ENCODE results near the gene ENPP1. TPM values are rescaled to one million over a fixed set of nuclear protein-coding genes. Genes with fewer than 3 reads are reported as not detected.

ENPP1 gene
- total RNA-seq, 2 experiments from 2014 or later, result 0.08 TPM

DNA sequence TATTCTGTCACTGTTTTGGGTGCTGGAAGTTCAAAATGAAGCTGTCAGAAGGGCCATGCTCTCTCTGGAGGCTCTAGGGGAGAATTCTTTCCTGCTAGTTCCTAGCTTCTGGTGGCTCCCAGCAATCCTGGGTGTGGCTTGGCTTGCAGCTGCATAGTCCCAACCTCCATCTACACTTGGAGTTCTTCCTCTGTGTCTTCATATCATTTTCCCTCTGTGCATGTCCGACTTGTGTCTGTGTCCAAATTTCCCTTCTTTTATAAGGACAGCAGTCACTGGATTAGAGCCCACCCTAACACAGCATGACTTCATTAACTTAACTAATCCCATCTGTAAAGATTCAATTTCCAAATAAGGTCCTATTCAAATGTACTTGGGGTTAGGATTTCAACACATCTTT is 23.3 kb upstream of the ENPP1 start:
- Mint-ChIP-seq H3K9me3 (no peaks in the 10 kb centered on the region), H3K27ac (no peak overlapping the region), H3K4me1 (ENCODE audit: low read depth) (no peaks in the 10 kb centered on the region)

GRCh38 chr6:131787079-131787478 is 20.7 kb upstream of the ENPP1 start:
- H3K9me3 Mint-ChIP-seq, result no peaks in the 10 kb centered on the region
- Histone ChIP-seq H3K4me3 (ENCODE audit: low read length) (no peak overlapping the region), H3K4me1 (ENCODE audit: insufficient read depth, low read length) (no peaks in the 10 kb centered on the region), H3K27me3 (ENCODE audit: control insufficient read depth in 1 of 2, insufficient read depth in 2 of 2, low read length in 2 of 2) (no peaks in the 10 kb centered on the region), H3K9me3 (ENCODE audit: control insufficient read depth in 1 of 2, insufficient read depth in 1 of 2, low read length in 2 of 2) (no peaks in the 10 kb centered on the region), H3K27ac (ENCODE audit: low read depth in 1 of 2, low read length in 2 of 2) (no peak overlapping the region), H3K36me3 (ENCODE audit: insufficient read depth, low read length) (no peaks in the 10 kb centered on the region)
- POLR2A ChIA-PET, result no interaction called here
- intact Hi-C loops (cut with DNase I, micrococcal nuclease), result no loop called here
- H3K4me1 Mint-ChIP-seq (ENCODE audit: low read depth), result no peaks in the 10 kb centered on the region
- H3K27ac Mint-ChIP-seq, result no peak overlapping the region
- H3K4me3 Mint-ChIP-seq, result no peak overlapping the region
- CTCF ChIA-PET, result no interaction called here
- no peak for TF ChIP-seq CTCF (IDR thresholded peaks at IDR 0.05)
- peaks cover 17% of the 10 kb centered on the region for H3K27me3 Mint-ChIP-seq
- DNase-seq (no peak), ATAC-seq (ENCODE audit: poor library complexity) (no peak)
- H3K36me3 Mint-ChIP-seq (ENCODE audit: low read depth), result no peaks in the 10 kb centered on the region

More for the DNA sequence above, 23.3 kb upstream of the ENPP1 start:
- POLR2A ChIA-PET, result interaction anchor here (0.6 kb wide), 1 partner anchor 10 kb away, joined by 3 read pairs; no protein-coding TSS in a partner anchor
- Histone ChIP-seq H3K27me3 (ENCODE audit: control insufficient read depth in 1 of 2, insufficient read depth in 2 of 2, low read length in 2 of 2) (no peaks in the 10 kb centered on the region), H3K27ac (ENCODE audit: low read depth in 1 of 2, low read length in 2 of 2) (no peak overlapping the region), H3K4me1 (ENCODE audit: insufficient read depth, low read length) (no peaks in the 10 kb centered on the region), H3K9me3 (ENCODE audit: control insufficient read depth in 1 of 2, insufficient read depth in 1 of 2, low read length in 2 of 2) (no peaks in the 10 kb centered on the region), H3K4me3 (ENCODE audit: low read length) (no peak overlapping the region), H3K36me3 (ENCODE audit: insufficient read depth, low read length) (no peaks in the 10 kb centered on the region)
- no peak for ATAC-seq (ENCODE audit: poor library complexity)
- Mint-ChIP-seq H3K36me3 (ENCODE audit: low read depth) (no peaks in the 10 kb centered on the region), H3K27me3 (peaks cover 17% of the 10 kb centered on the region), H3K4me3 (no peak overlapping the region)
- intact Hi-C loops (cut with DNase I, micrococcal nuclease), result no loop called here
- no peak for DNase-seq
- CTCF ChIA-PET, result no interaction called here
- TF ChIP-seq CTCF (IDR thresholded peaks at IDR 0.05), result no peak

GRCh38 chr6:131787766-131788712 is 19.8 kb upstream of the ENPP1 start:
- H3K4me3 Mint-ChIP-seq, result no peak overlapping the region
- intact Hi-C loops (cut with DNase I, micrococcal nuclease), result no loop called here
- no peaks in the 10 kb centered on the region for H3K9me3 Mint-ChIP-seq
- H3K36me3 Mint-ChIP-seq (ENCODE audit: low read depth), result no peaks in the 10 kb centered on the region
- CTCF ChIA-PET, result no interaction called here
- H3K27ac Mint-ChIP-seq, result no peak overlapping the region
- no peaks in the 10 kb centered on the region for H3K9me3 ChIP-seq (ENCODE audit: control insufficient read depth in 1 of 2, insufficient read depth in 1 of 2, low read length in 2 of 2)
- H3K4me3 ChIP-seq (ENCODE audit: low read length), result no peak overlapping the region
- POLR2A ChIA-PET, result no interaction called here
- H3K4me1 Mint-ChIP-seq (ENCODE audit: low read depth), result no peaks in the 10 kb centered on the region
- H3K4me1 ChIP-seq (ENCODE audit: insufficient read depth, low read length), result no peaks in the 10 kb centered on the region
- no peaks in the 10 kb centered on the region for H3K27me3 ChIP-seq (ENCODE audit: control insufficient read depth in 1 of 2, insufficient read depth in 2 of 2, low read length in 2 of 2)
- H3K36me3 ChIP-seq (ENCODE audit: insufficient read depth, low read length), result no peaks in the 10 kb centered on the region
- ATAC-seq (ENCODE audit: poor library complexity) (no peak), DNase-seq (no peak)
- H3K27ac ChIP-seq (ENCODE audit: low read depth in 1 of 2, low read length in 2 of 2), result no peak overlapping the region
- peaks cover 12% of the 10 kb centered on the region for H3K27me3 Mint-ChIP-seq
- no peak for TF ChIP-seq CTCF (IDR thresholded peaks at IDR 0.05)

Measured in CD4-positive, alpha-beta T cell (primary cell).